Pancreas (tissue), 10 donors: ENCODE results near the gene PLVAP. TPM values are rescaled to one million over a fixed set of nuclear protein-coding genes. Genes with fewer than 3 reads are reported as not detected.

Experiments
- ATAC-seq, 4 donors: fragments of 200-7000 bp; cut with Tn5 transposase; one replicate each; pipeline versions ENCODE4 v1.8.0 to v1.9.1; 2020; ENCODE audit warnings: mild to moderate bottlenecking in 4 of 4, moderate library complexity in 4 of 4
- DNase-seq, 6 donors: peaks; one replicate each; pipeline ENCODE4 v3.0.0-alpha.2; 2020
- FAIRE-seq: peaks from 2 replicates; lab custom pipeline; 2012; peaks lifted over from hg19 to GRCh38; lab: Jason Lieb, UNC
- H3K27ac ChIP-seq, 4 donors: fragments of 200-600 bp; sonication (generic); 1 replicate in 3 of 4; 2 replicates in 1 of 4; pipeline versions ENCODE4 v1.5.0 to v1.8.0; 2020
- H3K27me3 ChIP-seq, 4 donors: fragments of 200-600 bp; one replicate each; pipeline ENCODE4 v1.8.0; 2021
- H3K36me3 ChIP-seq, 3 donors: fragments of 200-600 bp; sonication (generic) in 1 of 3; one replicate each; pipeline versions ENCODE4 v1.5.0 to v1.8.0; 2020 to 2021
- H3K4me1 ChIP-seq, 3 donors: fragments of 200-600 bp; one replicate each; pipeline ENCODE4 v1.8.0; 2021
- H3K4me3 ChIP-seq, 4 donors: fragments of 200-600 bp; sonication (generic) in 2 of 4; one replicate each; pipeline versions ENCODE4 v1.5.0 to v1.8.0; 2020 to 2021
- H3K9me3 ChIP-seq, 4 donors: fragments of 200-600 bp; one replicate each; pipeline ENCODE4 v1.8.0; 2021
- WGBS, 2 donors: extraction: QIAGEN DNeasy Blood & Tissue Kit; methylation state at CpG; one replicate each; pipeline ENCODE4 v1.1.7; 2013; 5-methylcytosine and 5-hydroxymethylcytosine counted together
- intact Hi-C, 3 donors: fragments of 100-400 bp; cut with DNase I; formaldehyde crosslinking; loops; one replicate each; pipeline versions ENCODE4 v1.11.1 to v1.14.2; 2022
- polyA plus RNA-seq, 2 donors: library from polyadenylated mRNA; stranded (reverse); fragments of 200-250 nt; gene quantifications; one replicate each; pipeline ENCODE4 v1.2.3, GENCODE V29; 2013
- total RNA-seq, 6 donors: library from RNA; stranded (reverse); fragmentation: NEBNext Ultra II Directional in 4 of 6; extraction: Animal tissue kit (Norgen Biotek cat#: 25700) in 4 of 6; gene quantifications; one replicate each; pipeline versions ENCODE4 v1.2.1 to v1.2.4, GENCODE V29; 2021 to 2023
- TF ChIP-seq, protein P1 (sequence below), 4 donors: fragments of 200-600 bp; sonication (generic) in 3 of 4; IDR thresholded peaks; one replicate each; pipeline versions ENCODE4 v1.5.0 to v1.8.0; 2021; ENCODE audit warnings: antibody characterized with exemption in 4 of 4
- donor health status: healthy with polysubstance abuse.
- donor health status: DM: no; HTN: no; CAD: no; lungs with moderate emphysema.
- donor health status: DM: no; HTN: no; CAD: no.
- donor health status: control.
- donor health status: control.
- donor health status: Bipolar disorder and iron deficiency.
- donor health status: DM: yes; HTN: yes; CAD: no.
- donor health status: DM: no; HTN: no; CAD: no.
- donor health status: DM: no; HTN: no; CAD: no.
- donor health status: DM: yes; HTN: yes; CAD: no.

PLVAP gene
- total and polyA plus RNA-seq, 8 donors: 32.0 to 87.6 (median 69.1) TPM

DNA sequence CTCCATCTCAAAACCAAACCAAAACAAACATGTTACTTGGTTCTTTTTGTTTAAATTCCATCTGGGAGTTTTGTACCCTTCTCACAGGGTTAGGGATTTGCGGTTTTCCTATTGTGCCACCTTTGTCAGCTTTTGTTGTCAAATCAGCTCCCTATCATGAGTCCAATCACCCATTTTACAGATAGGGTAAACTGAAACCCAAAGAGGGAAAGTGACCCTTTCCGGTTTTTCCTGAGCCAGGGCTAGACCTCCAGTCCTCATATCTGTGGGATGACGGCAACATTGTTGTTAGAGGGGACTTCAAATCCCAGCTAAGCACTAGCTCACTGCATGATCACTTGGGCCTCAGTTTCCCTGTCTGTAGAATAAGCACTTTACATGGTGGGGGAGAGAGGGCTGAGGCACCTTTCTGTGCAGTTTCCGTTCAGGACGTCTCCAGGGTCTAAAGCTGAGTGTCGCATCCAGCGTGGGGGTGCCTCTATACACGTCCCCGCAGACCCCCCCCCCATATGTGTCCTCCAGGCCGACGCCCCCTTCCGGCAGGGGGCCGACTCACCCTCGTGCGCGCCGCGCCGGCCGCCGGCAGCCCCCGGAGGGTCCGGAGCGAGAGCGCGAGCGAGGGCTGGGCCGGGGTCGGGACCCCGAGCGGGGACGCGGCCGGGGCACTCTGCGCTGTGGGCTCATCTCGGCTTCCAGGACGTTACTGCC, 13.0 kb upstream of the PLVAP start:
- intact Hi-C loops: no loop called here
- Histone ChIP-seq H3K4me3 (peak overlapping the region in 2 of 4 donors; percentile 17 to 40), H3K36me3 (no peaks in the 10 kb centered on the region), H3K27me3 (peaks cover 0 to 4% (median 0%) of the 10 kb centered on the region in 4 donors), H3K9me3 (no peaks in the 10 kb centered on the region), H3K27ac (no peak overlapping the region), H3K4me1 (peaks cover 0 to 7% (median 6%) of the 10 kb centered on the region in 3 donors)
- ATAC-seq (no peak), FAIRE-seq (no peak), DNase-seq (peak in 1 of 6 donors; percentile 55)
- TF ChIP-seq, protein P1, sequence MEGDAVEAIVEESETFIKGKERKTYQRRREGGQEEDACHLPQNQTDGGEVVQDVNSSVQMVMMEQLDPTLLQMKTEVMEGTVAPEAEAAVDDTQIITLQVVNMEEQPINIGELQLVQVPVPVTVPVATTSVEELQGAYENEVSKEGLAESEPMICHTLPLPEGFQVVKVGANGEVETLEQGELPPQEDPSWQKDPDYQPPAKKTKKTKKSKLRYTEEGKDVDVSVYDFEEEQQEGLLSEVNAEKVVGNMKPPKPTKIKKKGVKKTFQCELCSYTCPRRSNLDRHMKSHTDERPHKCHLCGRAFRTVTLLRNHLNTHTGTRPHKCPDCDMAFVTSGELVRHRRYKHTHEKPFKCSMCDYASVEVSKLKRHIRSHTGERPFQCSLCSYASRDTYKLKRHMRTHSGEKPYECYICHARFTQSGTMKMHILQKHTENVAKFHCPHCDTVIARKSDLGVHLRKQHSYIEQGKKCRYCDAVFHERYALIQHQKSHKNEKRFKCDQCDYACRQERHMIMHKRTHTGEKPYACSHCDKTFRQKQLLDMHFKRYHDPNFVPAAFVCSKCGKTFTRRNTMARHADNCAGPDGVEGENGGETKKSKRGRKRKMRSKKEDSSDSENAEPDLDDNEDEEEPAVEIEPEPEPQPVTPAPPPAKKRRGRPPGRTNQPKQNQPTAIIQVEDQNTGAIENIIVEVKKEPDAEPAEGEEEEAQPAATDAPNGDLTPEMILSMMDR (IDR thresholded peaks at IDR 0.05): no peak
- 9 to 11% methylated on average over 34 to 37 of the region's 37 CpGs for WGBS, 2 donors

DNA sequence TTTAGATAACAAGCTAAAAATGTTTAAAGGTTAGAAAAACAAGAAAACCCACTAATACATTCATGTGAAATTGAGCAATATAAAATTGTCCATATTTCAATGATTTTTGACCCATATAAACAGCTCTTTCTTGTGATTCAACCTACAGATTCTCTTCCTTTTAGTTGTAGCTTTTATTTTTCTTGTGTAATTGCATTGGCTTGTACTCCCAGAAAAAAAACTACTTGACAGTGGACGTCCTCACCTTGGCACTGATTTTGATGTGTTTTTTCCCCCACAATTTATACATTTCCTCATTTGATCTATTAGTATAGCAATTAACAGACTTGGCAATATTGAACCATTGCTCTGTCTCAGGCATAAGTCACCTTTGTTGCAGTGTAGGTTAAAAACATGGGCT, 12.1 kb upstream of the PLVAP start:
- intact Hi-C loops: no loop called here
- DNase-seq: no peak
- Histone ChIP-seq H3K4me3 (no peak overlapping the region), H3K27ac (no peak overlapping the region), H3K4me1 (peaks cover 0 to 7% (median 6%) of the 10 kb centered on the region in 3 donors), H3K27me3 (peaks cover 0 to 4% (median 0%) of the 10 kb centered on the region in 4 donors), H3K9me3 (no peaks in the 10 kb centered on the region), H3K36me3 (no peaks in the 10 kb centered on the region)
- no peak for ATAC-seq
- TF ChIP-seq, protein P1 (IDR thresholded peaks at IDR 0.05): no peak
- FAIRE-seq: no peak
- 15 to 16% methylated on average over 1 of the region's 1 CpG for WGBS, 2 donors

DNA sequence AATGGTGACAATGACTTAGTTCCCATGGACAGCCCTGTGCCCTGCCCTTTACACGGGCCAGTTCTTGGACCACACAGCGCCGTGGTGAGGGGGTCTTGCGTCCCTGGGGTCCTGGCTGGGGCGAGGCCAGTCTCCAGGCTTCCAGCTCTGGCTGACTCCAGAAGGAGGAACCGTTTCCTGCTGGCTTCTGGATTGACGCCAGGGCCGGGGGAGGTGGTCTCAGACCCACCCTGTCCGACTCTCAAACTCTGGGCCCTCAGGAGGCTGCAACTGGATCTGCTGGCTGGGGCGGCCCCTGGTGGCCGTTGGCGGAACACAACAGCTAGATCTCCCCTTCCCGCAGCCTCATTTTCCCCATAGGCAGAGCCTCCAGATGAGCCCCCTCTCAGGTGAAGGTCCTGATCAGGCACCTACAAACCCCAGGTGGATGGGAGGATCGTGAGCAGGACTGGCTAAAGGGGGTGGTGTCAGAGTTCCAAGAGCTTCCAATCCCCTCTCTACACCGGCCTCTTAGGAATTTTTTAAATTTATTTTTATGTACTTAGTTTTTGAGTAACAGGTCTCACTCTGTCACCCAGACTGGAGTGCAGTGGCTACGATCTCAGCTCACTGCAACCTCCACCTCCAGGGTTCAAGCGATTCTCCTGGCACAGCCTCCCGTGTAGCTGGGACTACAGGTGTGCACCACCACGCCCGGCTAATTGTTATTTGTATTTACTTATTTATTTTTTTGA, 8.9 kb upstream of the PLVAP start:
- intact Hi-C loops: no loop called here
- FAIRE-seq (no peak), DNase-seq (peak in 5 of 6 donors; percentile 22 to 81 (median 68)), ATAC-seq (peak in 3 of 4 donors; percentile 66 to 71 (median 66))
- Histone ChIP-seq H3K36me3 (no peaks in the 10 kb centered on the region), H3K27me3 (no peaks in the 10 kb centered on the region), H3K4me1 (peaks cover 0 to under 1% (median 0%) of the 10 kb centered on the region in 3 donors), H3K4me3 (no peak overlapping the region), H3K27ac (no peak overlapping the region), H3K9me3 (no peaks in the 10 kb centered on the region)
- TF ChIP-seq, protein P1 (IDR thresholded peaks at IDR 0.05): peak; percentile 76 to 92 (median 77)
- WGBS, 2 donors: 33% methylated on average over 20 of the region's 20 CpGs

DNA sequence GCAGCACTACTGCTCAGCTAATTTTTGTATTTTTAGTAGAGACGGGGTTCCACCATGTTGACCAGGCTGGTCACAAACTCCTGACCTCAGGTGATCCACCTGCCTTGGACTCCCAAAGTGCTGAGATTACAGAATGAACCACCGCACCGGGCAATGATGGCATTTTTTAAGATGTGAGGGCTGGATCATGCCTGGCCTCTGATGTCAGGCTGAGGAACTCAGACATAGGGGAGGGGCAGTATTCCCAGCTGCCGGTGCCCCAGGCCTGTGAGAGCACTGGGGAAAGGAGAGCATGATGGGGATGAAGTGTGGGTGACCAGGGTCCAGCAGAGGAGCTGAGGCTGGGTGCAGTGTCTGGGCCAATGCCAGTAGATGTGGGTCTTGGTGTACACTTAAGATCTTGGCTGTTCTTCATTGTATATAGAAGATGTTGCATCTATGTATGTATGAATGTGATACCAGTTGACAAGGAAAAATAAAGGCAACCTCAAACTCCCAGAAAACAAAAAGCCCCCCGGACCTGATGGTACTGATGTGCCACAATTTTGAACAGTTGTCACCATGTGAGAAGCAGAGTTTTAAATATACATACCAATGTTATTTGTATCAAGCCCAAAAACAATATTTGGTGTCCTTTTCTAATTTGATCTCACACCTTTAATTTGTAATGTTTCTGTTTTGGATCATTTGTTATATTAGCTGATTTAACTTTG, 3.4 kb upstream of the PLVAP start:
- DNase-seq: no peak
- Histone ChIP-seq H3K27ac (no peak overlapping the region), H3K27me3 (no peaks in the 10 kb centered on the region), H3K4me1 (no peaks in the 10 kb centered on the region), H3K36me3 (no peaks in the 10 kb centered on the region), H3K4me3 (no peak overlapping the region), H3K9me3 (no peaks in the 10 kb centered on the region)
- WGBS, 2 donors: 88 to 95% methylated on average over 5 of the region's 5 CpGs
- FAIRE-seq: no peak
- ATAC-seq: no peak
- TF ChIP-seq, protein P1 (IDR thresholded peaks at IDR 0.05): no peak
- intact Hi-C loops: no loop called here
